Esophagus muscularis mucosa (tissue), 4 donors: ENCODE results near the gene PNCK. TPM values are rescaled to one million over a fixed set of nuclear protein-coding genes. Genes with fewer than 3 reads are reported as not detected.

Source experiments
- DNase-seq: peaks from one replicate; pipeline ENCODE4 v3.0.0-alpha.2; 2017; ENCODE audit errors: extremely low spot score
- H3K27ac ChIP-seq, 4 donors: fragments of 200-600 bp; sonication (generic); replicated peaks in 1 of 4; 1 replicate in 3 of 4; 2 replicates in 1 of 4; pipeline ENCODE4 v1.5.1; 2016 to 2019; ENCODE audit warnings: mild to moderate bottlenecking in 1 of 4
- H3K27me3 ChIP-seq, 4 donors: fragments of 200-600 bp; sonication (generic); one replicate each; pipeline versions ENCODE4 v1.5.1 to v1.6.0; 2016 to 2019
- H3K36me3 ChIP-seq, 4 donors: fragments of 200-600 bp; sonication (generic); one replicate each; pipeline ENCODE4 v1.5.1; 2016 to 2019
- H3K4me1 ChIP-seq, 4 donors: fragments of 200-600 bp; sonication (generic); one replicate each; pipeline ENCODE4 v1.5.1; 2016 to 2019
- H3K4me3 ChIP-seq, 4 donors: fragments of 200-600 bp; sonication (generic); 1 replicate in 2 of 4; 2 replicates in 2 of 4; pipeline ENCODE4 v1.5.1; 2016 to 2019; ENCODE audit warnings: mild to moderate bottlenecking in 4 of 4, moderate library complexity in 1 of 4
- H3K9me3 ChIP-seq, 4 donors: fragments of 200-600 bp; sonication (generic); 1 replicate in 3 of 4; 2 replicates in 1 of 4; pipeline ENCODE4 v1.5.1; 2016 to 2019
- CTCF ChIP-seq, 3 experiments: fragments of 200-600 bp in 2 of 3; fragments of 450-650 bp in 1 of 3; sonication (generic) in 2 of 3; IDR thresholded peaks; one replicate each; pipeline ENCODE4 v1.5.1; 2017 to 2019; ENCODE audit warnings: antibody characterized with exemption in 3 of 3, mild to moderate bottlenecking in 2 of 3, moderate library complexity in 1 of 3
- EP300 ChIP-seq: sonication (generic); formaldehyde crosslinking; IDR thresholded peaks from one replicate; pipeline ENCODE4 v1.6.1; 2017; ENCODE audit warnings: antibody characterized with exemption
- POLR2A ChIP-seq: fragments of 450-650 bp; IDR thresholded peaks from one replicate; pipeline ENCODE4 v1.6.1; 2017; ENCODE audit warnings: antibody characterized with exemption, moderate library complexity, mild to moderate bottlenecking, low read depth
- POLR2AphosphoS5 ChIP-seq, 2 donors: sonication (generic); formaldehyde crosslinking; IDR thresholded peaks; one replicate each; pipeline ENCODE4 v1.6.1; 2017; ENCODE audit warnings: antibody characterized with exemption in 2 of 2
- WGBS: methylation state at CpG from one replicate; pipeline ENCODE4 v1.1.5; 2018; 5-methylcytosine and 5-hydroxymethylcytosine counted together
- intact Hi-C: fragments of 100-400 bp; cut with DNase I; formaldehyde crosslinking; loops from one replicate; pipeline ENCODE4 v1.15.1; 2023
- total RNA-seq, 4 donors: library from RNA; depleted of rRNA; stranded (reverse); fragments of >200 nt; gene quantifications; one replicate each; pipeline versions ENCODE4 v1.1.0 to v1.2.1, GENCODE V29; 2016

The PNCK gene
- total RNA-seq, 4 donors from 2014 or later, result 20.5 to 67.8 (median 26.0) TPM

GRCh38 chrX:153626863-153627674 is 46.5 kb downstream of the PNCK start:
- WGBS, result 91% methylated on average over 19 of the region's 35 CpGs
- DNase-seq, result no peak
- H3K9me3 ChIP-seq, result peaks cover 0 to 15% (median 0%) of the 10 kb centered on the region in 4 donors
- H3K36me3 ChIP-seq, result no peaks in the 10 kb centered on the region
- TF ChIP-seq POLR2AphosphoS5 (IDR thresholded peaks at IDR 0.05), result no peak
- no peak for TF ChIP-seq CTCF (IDR thresholded peaks at IDR 0.05)
- no peak for TF ChIP-seq EP300
- H3K4me3 ChIP-seq, result no peak overlapping the region
- peaks cover 0 to 25% (median 3%) of the 10 kb centered on the region in 4 donors for H3K27me3 ChIP-seq
- no peaks in the 10 kb centered on the region for H3K4me1 ChIP-seq
- H3K27ac ChIP-seq, result no peak overlapping the region
- intact Hi-C loops, result no loop called here

GRCh38 chrX:153626025-153626633 is 47.5 kb downstream of the PNCK start:
- Histone ChIP-seq H3K4me3 (no peak overlapping the region), H3K27me3 (peaks cover 0 to 25% (median 3%) of the 10 kb centered on the region in 4 donors), H3K27ac (no peak overlapping the region), H3K4me1 (no peaks in the 10 kb centered on the region), H3K36me3 (no peaks in the 10 kb centered on the region), H3K9me3 (peaks cover 0 to 5% (median 0%) of the 10 kb centered on the region in 4 donors)
- WGBS, result 95% methylated on average over 6 of the region's 16 CpGs
- TF ChIP-seq POLR2A (no peak), CTCF (IDR thresholded peaks at IDR 0.05) (no peak), POLR2AphosphoS5 (IDR thresholded peaks at IDR 0.05) (no peak), EP300 (no peak)
- DNase-seq, result no peak
- intact Hi-C loops, result no loop called here

GRCh38 chrX:153625271-153626024 is 48.2 kb downstream of the PNCK start:
- Histone ChIP-seq H3K4me3 (no peak overlapping the region), H3K36me3 (no peaks in the 10 kb centered on the region), H3K4me1 (no peaks in the 10 kb centered on the region), H3K27ac (no peak overlapping the region), H3K27me3 (peaks cover 0 to 25% (median 3%) of the 10 kb centered on the region in 4 donors), H3K9me3 (no peaks in the 10 kb centered on the region)
- DNase-seq, result no peak
- TF ChIP-seq POLR2A (no peak), EP300 (no peak), POLR2AphosphoS5 (IDR thresholded peaks at IDR 0.05) (no peak), CTCF (IDR thresholded peaks at IDR 0.05) (no peak)
- 89% methylated on average over 10 of the region's 21 CpGs for WGBS
- intact Hi-C loops, result no loop called here

- WGBS, result 78% methylated on average over 9 of the region's 15 CpGs
- no peak for DNase-seq
These were observed 49.2 kb downstream of the PNCK start for GRCh38 chrX:153624196-153625091.

More at GRCh38 chrX:153624196-153625091, 49.2 kb downstream of the PNCK start:
- Histone ChIP-seq H3K27me3 (peaks cover 0 to 25% (median 3%) of the 10 kb centered on the region in 4 donors), H3K4me3 (no peak overlapping the region), H3K36me3 (no peaks in the 10 kb centered on the region), H3K4me1 (no peaks in the 10 kb centered on the region), H3K9me3 (no peaks in the 10 kb centered on the region), H3K27ac (no peak overlapping the region)
- TF ChIP-seq POLR2A (no peak), EP300 (no peak), CTCF (IDR thresholded peaks at IDR 0.05) (no peak), POLR2AphosphoS5 (IDR thresholded peaks at IDR 0.05) (no peak)
- intact Hi-C loops, result no loop called here
